ENCODE results near the gene AUH.
"Not testable (repeated sequence)": the region's sequence is repeated elsewhere in the genome, so short reads cannot be mapped to it uniquely, and the experiment has no call there.

Gene AUH

GRCh38 chr9:91395106-91395552 is 33.4 kb upstream of the AUH start:
- Histone ChIP-seq H3K4me1 (ENCODE audit: control insufficient read depth, insufficient read depth, low read length) (no peaks in the 10 kb centered on the region), H3K27ac (ENCODE audit: low read length) (no peak overlapping the region), H3K4me3 (ENCODE audit: low read length in 2 of 2) (no peak overlapping the region), H3K9ac (ENCODE audit: low read length in 2 of 2) (no peak overlapping the region), H3K27me3 (ENCODE audit: control insufficient read depth in 1 of 2, insufficient read depth in 2 of 2, low read length in 2 of 2) (no peaks in the 10 kb centered on the region), H3K9me3 (ENCODE audit: control insufficient read depth in 2 of 2, low read length in 2 of 2) (no peaks in the 10 kb centered on the region), H3K36me3 (ENCODE audit: control insufficient read depth in 2 of 2, insufficient read depth in 2 of 2, low read length in 2 of 2) (no peaks in the 10 kb centered on the region)

DNA sequence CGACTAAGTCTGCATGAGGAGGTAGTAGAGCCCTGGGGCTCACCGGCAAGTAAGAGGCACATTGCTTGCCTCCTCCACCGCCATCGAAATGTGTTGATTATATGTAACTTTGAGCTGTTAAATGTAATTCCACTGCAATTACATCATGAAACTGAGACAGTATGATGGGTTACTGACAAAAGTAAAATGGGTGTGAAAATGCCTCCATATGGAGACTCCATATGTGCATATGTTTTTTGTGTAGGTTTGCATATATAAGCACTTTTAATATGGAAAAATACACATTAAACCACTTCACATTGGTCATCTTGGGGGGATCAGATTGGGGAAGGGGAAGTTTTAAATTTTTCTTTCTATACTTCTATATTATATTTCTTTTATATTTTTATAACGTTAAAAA is 32.1 kb upstream of the AUH start:
- no peaks in the 10 kb centered on the region for H3K27me3 ChIP-seq (ENCODE audit: control insufficient read depth in 1 of 2, insufficient read depth in 2 of 2, low read length in 2 of 2)
- no peak overlapping the region for H3K27ac ChIP-seq (ENCODE audit: low read length)
- H3K4me3 ChIP-seq (ENCODE audit: low read length in 2 of 2): no peak overlapping the region
- no peaks in the 10 kb centered on the region for H3K9me3 ChIP-seq (ENCODE audit: control insufficient read depth in 2 of 2, low read length in 2 of 2)
- H3K36me3 ChIP-seq (ENCODE audit: control insufficient read depth in 2 of 2, insufficient read depth in 2 of 2, low read length in 2 of 2): no peaks in the 10 kb centered on the region
- no peaks in the 10 kb centered on the region for H3K4me1 ChIP-seq (ENCODE audit: control insufficient read depth, insufficient read depth, low read length)
- H3K9ac ChIP-seq (ENCODE audit: low read length in 2 of 2): no peak overlapping the region

DNA sequence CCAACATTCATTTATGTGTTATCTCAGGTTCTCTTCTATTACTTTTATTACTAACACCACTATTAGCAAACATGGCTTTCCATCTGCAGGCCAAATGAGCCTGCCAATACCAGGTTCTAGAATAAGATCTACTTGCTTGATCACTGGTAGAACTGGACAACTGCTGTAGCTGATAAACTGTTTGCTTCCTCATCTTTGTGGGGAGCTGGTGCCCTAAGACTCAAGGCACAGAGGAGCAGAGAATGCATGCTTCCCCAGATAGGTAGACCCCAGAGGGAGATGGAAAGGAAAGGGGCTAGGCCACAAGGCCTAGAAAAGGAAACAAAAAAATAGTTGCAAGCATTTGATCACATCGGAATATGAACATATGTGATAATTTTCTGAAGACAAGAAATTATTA is 30.7 kb upstream of the AUH start:
- no peak overlapping the region for H3K9ac ChIP-seq (ENCODE audit: low read length in 2 of 2)
- no peak overlapping the region for H3K27ac ChIP-seq (ENCODE audit: low read length)
- no peaks in the 10 kb centered on the region for H3K27me3 ChIP-seq (ENCODE audit: control insufficient read depth in 1 of 2, insufficient read depth in 2 of 2, low read length in 2 of 2)
- no peaks in the 10 kb centered on the region for H3K9me3 ChIP-seq (ENCODE audit: control insufficient read depth in 2 of 2, low read length in 2 of 2)
- no peak overlapping the region for H3K4me3 ChIP-seq (ENCODE audit: low read length in 2 of 2)
- no peaks in the 10 kb centered on the region for H3K4me1 ChIP-seq (ENCODE audit: control insufficient read depth, insufficient read depth, low read length)
- H3K36me3 ChIP-seq (ENCODE audit: control insufficient read depth in 2 of 2, insufficient read depth in 2 of 2, low read length in 2 of 2): no peaks in the 10 kb centered on the region

- H3K4me3 ChIP-seq (ENCODE audit: low read length in 2 of 2): no peak overlapping the region
- H3K27me3 ChIP-seq (ENCODE audit: control insufficient read depth in 1 of 2, insufficient read depth in 2 of 2, low read length in 2 of 2): no peaks in the 10 kb centered on the region
- H3K9ac ChIP-seq (ENCODE audit: low read length in 2 of 2): no peak overlapping the region
- H3K36me3 ChIP-seq (ENCODE audit: control insufficient read depth in 2 of 2, insufficient read depth in 2 of 2, low read length in 2 of 2): no peaks in the 10 kb centered on the region
- H3K4me1 ChIP-seq (ENCODE audit: control insufficient read depth, insufficient read depth, low read length): no peaks in the 10 kb centered on the region
- no peak overlapping the region for H3K27ac ChIP-seq (ENCODE audit: low read length)
- H3K9me3 ChIP-seq (ENCODE audit: control insufficient read depth in 2 of 2, low read length in 2 of 2): no peaks in the 10 kb centered on the region
Observed at GRCh38 chr9:91391818-91392217, 30.1 kb upstream of the AUH start.

- Histone ChIP-seq H3K9me3 (ENCODE audit: control insufficient read depth in 2 of 2, low read length in 2 of 2) (no peaks in the 10 kb centered on the region), H3K9ac (ENCODE audit: low read length in 2 of 2) (no peak overlapping the region), H3K27ac (ENCODE audit: low read length) (no peak overlapping the region), H3K27me3 (ENCODE audit: control insufficient read depth in 1 of 2, insufficient read depth in 2 of 2, low read length in 2 of 2) (no peaks in the 10 kb centered on the region), H3K36me3 (ENCODE audit: control insufficient read depth in 2 of 2, insufficient read depth in 2 of 2, low read length in 2 of 2) (no peaks in the 10 kb centered on the region), H3K4me3 (ENCODE audit: low read length in 2 of 2) (no peak overlapping the region), H3K4me1 (ENCODE audit: control insufficient read depth, insufficient read depth, low read length) (no peaks in the 10 kb centered on the region)
Observed at GRCh38 chr9:91391412-91391811, 29.7 kb upstream of the AUH start.

DNA sequence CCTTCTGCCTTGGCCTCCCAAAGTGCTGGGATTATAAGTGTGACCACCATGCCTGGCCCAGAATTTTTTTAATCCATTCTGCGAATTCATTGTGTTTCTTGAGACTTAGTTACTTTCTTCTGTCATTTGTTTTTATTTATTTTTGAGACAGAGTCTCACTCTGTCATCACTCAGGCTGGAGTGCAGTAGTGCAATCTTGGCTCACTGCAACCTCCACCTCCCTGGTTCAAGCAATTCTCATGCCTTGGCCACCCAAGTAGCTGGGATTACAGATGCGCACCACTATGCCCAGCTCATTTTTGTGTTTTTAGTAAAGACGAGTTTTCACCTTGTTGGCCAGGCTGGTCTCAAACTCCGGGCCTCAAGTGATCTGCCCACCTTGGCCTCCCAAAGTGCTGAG is 28.0 kb upstream of the AUH start:
- H3K27ac ChIP-seq (ENCODE audit: low read length); H3K4me1 ChIP-seq (ENCODE audit: control insufficient read depth, insufficient read depth, low read length); H3K9ac ChIP-seq (ENCODE audit: low read length in 2 of 2); H3K9me3 ChIP-seq (ENCODE audit: control insufficient read depth in 2 of 2, low read length in 2 of 2); H3K36me3 ChIP-seq (ENCODE audit: control insufficient read depth in 2 of 2, insufficient read depth in 2 of 2, low read length in 2 of 2); H3K27me3 ChIP-seq (ENCODE audit: control insufficient read depth in 1 of 2, insufficient read depth in 2 of 2, low read length in 2 of 2); H3K4me3 ChIP-seq (ENCODE audit: low read length in 2 of 2): not testable (repeated sequence)

- Histone ChIP-seq H3K4me3 (ENCODE audit: low read length in 2 of 2) (no peak overlapping the region), H3K27me3 (ENCODE audit: control insufficient read depth in 1 of 2, insufficient read depth in 2 of 2, low read length in 2 of 2) (no peaks in the 10 kb centered on the region), H3K9ac (ENCODE audit: low read length in 2 of 2) (no peak overlapping the region), H3K27ac (ENCODE audit: low read length) (no peak overlapping the region), H3K4me1 (ENCODE audit: control insufficient read depth, insufficient read depth, low read length) (no peaks in the 10 kb centered on the region), H3K9me3 (ENCODE audit: control insufficient read depth in 2 of 2, low read length in 2 of 2) (no peaks in the 10 kb centered on the region), H3K36me3 (ENCODE audit: control insufficient read depth in 2 of 2, insufficient read depth in 2 of 2, low read length in 2 of 2) (no peaks in the 10 kb centered on the region)
Observed at GRCh38 chr9:91386765-91387164, 25.0 kb upstream of the AUH start.

- H3K27ac ChIP-seq (ENCODE audit: low read length): no peak overlapping the region
- no peaks in the 10 kb centered on the region for H3K9me3 ChIP-seq (ENCODE audit: control insufficient read depth in 2 of 2, low read length in 2 of 2)
- H3K27me3 ChIP-seq (ENCODE audit: control insufficient read depth in 1 of 2, insufficient read depth in 2 of 2, low read length in 2 of 2): no peaks in the 10 kb centered on the region
- H3K9ac ChIP-seq (ENCODE audit: low read length in 2 of 2): no peak overlapping the region
- H3K36me3 ChIP-seq (ENCODE audit: control insufficient read depth in 2 of 2, insufficient read depth in 2 of 2, low read length in 2 of 2): no peaks in the 10 kb centered on the region
- no peak overlapping the region for H3K4me3 ChIP-seq (ENCODE audit: low read length in 2 of 2)
- no peaks in the 10 kb centered on the region for H3K4me1 ChIP-seq (ENCODE audit: control insufficient read depth, insufficient read depth, low read length)
Observed at GRCh38 chr9:91384954-91385353, 23.2 kb upstream of the AUH start.

- no peaks in the 10 kb centered on the region for H3K4me1 ChIP-seq (ENCODE audit: control insufficient read depth, insufficient read depth, low read length)
- no peak overlapping the region for H3K27ac ChIP-seq (ENCODE audit: low read length)
- H3K27me3 ChIP-seq (ENCODE audit: control insufficient read depth in 1 of 2, insufficient read depth in 2 of 2, low read length in 2 of 2): no peaks in the 10 kb centered on the region
- no peaks in the 10 kb centered on the region for H3K36me3 ChIP-seq (ENCODE audit: control insufficient read depth in 2 of 2, insufficient read depth in 2 of 2, low read length in 2 of 2)
- no peaks in the 10 kb centered on the region for H3K9me3 ChIP-seq (ENCODE audit: control insufficient read depth in 2 of 2, low read length in 2 of 2)
- H3K9ac ChIP-seq (ENCODE audit: low read length in 2 of 2): no peak overlapping the region
- no peak overlapping the region for H3K4me3 ChIP-seq (ENCODE audit: low read length in 2 of 2)
Observed at GRCh38 chr9:91383577-91383976, 21.9 kb upstream of the AUH start.

- H3K4me3 ChIP-seq (ENCODE audit: low read length in 2 of 2): no peak overlapping the region
- no peaks in the 10 kb centered on the region for H3K36me3 ChIP-seq (ENCODE audit: control insufficient read depth in 2 of 2, insufficient read depth in 2 of 2, low read length in 2 of 2)
- H3K27ac ChIP-seq (ENCODE audit: low read length): no peak overlapping the region
- no peaks in the 10 kb centered on the region for H3K27me3 ChIP-seq (ENCODE audit: control insufficient read depth in 1 of 2, insufficient read depth in 2 of 2, low read length in 2 of 2)
- no peaks in the 10 kb centered on the region for H3K4me1 ChIP-seq (ENCODE audit: control insufficient read depth, insufficient read depth, low read length)
- no peaks in the 10 kb centered on the region for H3K9me3 ChIP-seq (ENCODE audit: control insufficient read depth in 2 of 2, low read length in 2 of 2)
- H3K9ac ChIP-seq (ENCODE audit: low read length in 2 of 2): no peak overlapping the region
Observed at GRCh38 chr9:91382298-91382697, 20.6 kb upstream of the AUH start.

DNA sequence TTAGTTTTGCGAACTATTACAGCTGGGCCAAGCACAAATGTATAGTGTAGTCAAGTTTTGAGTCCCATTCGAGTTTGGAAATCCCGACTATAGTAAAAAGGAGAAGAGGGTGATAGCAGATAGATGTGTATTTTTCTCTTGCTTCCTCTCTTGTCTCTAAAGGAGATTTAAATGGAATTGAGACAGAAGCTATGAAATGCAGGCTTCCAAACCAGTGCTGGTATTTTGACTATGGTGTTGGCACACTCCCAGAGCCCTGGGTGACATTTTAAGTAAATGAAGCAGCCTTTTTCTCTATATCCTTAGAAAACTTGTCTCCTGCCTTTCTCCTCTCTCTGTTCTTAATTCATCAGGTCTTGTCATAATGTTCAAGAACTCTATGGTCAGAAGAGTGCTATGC is 17.7 kb upstream of the AUH start:
- Histone ChIP-seq H3K27ac (ENCODE audit: low read length) (no peak overlapping the region), H3K27me3 (ENCODE audit: control insufficient read depth in 1 of 2, insufficient read depth in 2 of 2, low read length in 2 of 2) (no peaks in the 10 kb centered on the region), H3K9me3 (ENCODE audit: control insufficient read depth in 2 of 2, low read length in 2 of 2) (no peaks in the 10 kb centered on the region), H3K4me3 (ENCODE audit: low read length in 2 of 2) (no peak overlapping the region), H3K9ac (ENCODE audit: low read length in 2 of 2) (no peak overlapping the region), H3K36me3 (ENCODE audit: control insufficient read depth in 2 of 2, insufficient read depth in 2 of 2, low read length in 2 of 2) (no peaks in the 10 kb centered on the region), H3K4me1 (ENCODE audit: control insufficient read depth, insufficient read depth, low read length) (no peaks in the 10 kb centered on the region)

- Histone ChIP-seq H3K27ac (ENCODE audit: low read length) (no peak overlapping the region), H3K27me3 (ENCODE audit: control insufficient read depth in 1 of 2, insufficient read depth in 2 of 2, low read length in 2 of 2) (no peaks in the 10 kb centered on the region), H3K4me3 (ENCODE audit: low read length in 2 of 2) (no peak overlapping the region), H3K4me1 (ENCODE audit: control insufficient read depth, insufficient read depth, low read length) (no peaks in the 10 kb centered on the region), H3K9me3 (ENCODE audit: control insufficient read depth in 2 of 2, low read length in 2 of 2) (no peaks in the 10 kb centered on the region), H3K36me3 (ENCODE audit: control insufficient read depth in 2 of 2, insufficient read depth in 2 of 2, low read length in 2 of 2) (no peaks in the 10 kb centered on the region), H3K9ac (ENCODE audit: low read length in 2 of 2) (no peak overlapping the region)
Observed at GRCh38 chr9:91378695-91379127, 17.0 kb upstream of the AUH start.

All from stomach smooth muscle (tissue), 2 donors.